Esophagus squamous epithelium (tissue), 5 donors: ENCODE data around the gene RIPK1. TPM values are rescaled to one million over a fixed set of nuclear protein-coding genes. Genes with fewer than 3 reads are reported as not detected.

Experiments
- DNase-seq: peaks from one replicate; lab custom pipeline; 2025; lab: John Stamatoyannopoulos, UW
- H3K27ac ChIP-seq, 4 donors: fragments of 200-600 bp; sonication (generic); one replicate each; pipeline ENCODE4 v1.5.1; 2016 to 2019; ENCODE audit warnings: mild to moderate bottlenecking in 1 of 4
- H3K27me3 ChIP-seq, 4 donors: fragments of 200-600 bp; sonication (generic); 1 replicate in 3 of 4; 2 replicates in 1 of 4; pipeline versions ENCODE4 v1.5.1 to v1.6.0; 2017 to 2021; ENCODE audit warnings: antibody characterized with exemption in 1 of 4
- H3K36me3 ChIP-seq, 3 donors: fragments of 200-600 bp; sonication (generic); one replicate each; pipeline ENCODE4 v1.5.1; 2016 to 2019
- H3K4me1 ChIP-seq, 3 donors: fragments of 200-600 bp; sonication (generic); one replicate each; pipeline ENCODE4 v1.5.1; 2017 to 2019
- H3K4me3 ChIP-seq, 4 donors: fragments of 200-600 bp; sonication (generic); 1 replicate in 3 of 4; 2 replicates in 1 of 4; pipeline ENCODE4 v1.5.1; 2016 to 2019; ENCODE audit warnings: mild to moderate bottlenecking in 2 of 4, moderate library complexity in 1 of 4
- H3K9me3 ChIP-seq, 3 donors: fragments of 200-600 bp; sonication (generic); one replicate each; pipeline ENCODE4 v1.5.1; 2016 to 2019
- POLR2A ChIP-seq, 4 donors: fragments of 450-650 bp; IDR thresholded peaks; one replicate each; pipeline ENCODE4 v1.6.1; 2017; ENCODE audit warnings: antibody characterized with exemption in 4 of 4, mild to moderate bottlenecking in 4 of 4, moderate library complexity in 3 of 4
- WGBS, 2 donors: methylation state at CpG; one replicate each; pipeline ENCODE4 v1.1.5; 2018; 5-methylcytosine and 5-hydroxymethylcytosine counted together
- intact Hi-C: fragments of 100-400 bp; cut with DNase I; formaldehyde crosslinking; loops from one replicate; pipeline ENCODE4 v1.15.0; 2022
- total RNA-seq, 4 donors: library from RNA; depleted of rRNA; stranded (reverse); fragments of >200 nt; gene quantifications; one replicate each; pipeline ENCODE4 v1.1.0, GENCODE V29; 2016
- TF ChIP-seq, protein P1 (sequence below), 6 experiments: fragments of 450-650 bp in 4 of 6; fragments of 200-600 bp in 2 of 6; sonication (generic) in 2 of 6; IDR thresholded peaks; one replicate each; pipeline ENCODE4 v1.5.1; 2016 to 2019; ENCODE audit warnings: antibody characterized with exemption in 6 of 6, mild to moderate bottlenecking in 4 of 6, moderate library complexity in 4 of 6
- donor health status: DM: yes; HTN: yes; CAD: no.

RIPK1 gene
- total RNA-seq, 4 donors from 2014 or later, result 17.7 to 25.7 (median 20.9) TPM

DNA sequence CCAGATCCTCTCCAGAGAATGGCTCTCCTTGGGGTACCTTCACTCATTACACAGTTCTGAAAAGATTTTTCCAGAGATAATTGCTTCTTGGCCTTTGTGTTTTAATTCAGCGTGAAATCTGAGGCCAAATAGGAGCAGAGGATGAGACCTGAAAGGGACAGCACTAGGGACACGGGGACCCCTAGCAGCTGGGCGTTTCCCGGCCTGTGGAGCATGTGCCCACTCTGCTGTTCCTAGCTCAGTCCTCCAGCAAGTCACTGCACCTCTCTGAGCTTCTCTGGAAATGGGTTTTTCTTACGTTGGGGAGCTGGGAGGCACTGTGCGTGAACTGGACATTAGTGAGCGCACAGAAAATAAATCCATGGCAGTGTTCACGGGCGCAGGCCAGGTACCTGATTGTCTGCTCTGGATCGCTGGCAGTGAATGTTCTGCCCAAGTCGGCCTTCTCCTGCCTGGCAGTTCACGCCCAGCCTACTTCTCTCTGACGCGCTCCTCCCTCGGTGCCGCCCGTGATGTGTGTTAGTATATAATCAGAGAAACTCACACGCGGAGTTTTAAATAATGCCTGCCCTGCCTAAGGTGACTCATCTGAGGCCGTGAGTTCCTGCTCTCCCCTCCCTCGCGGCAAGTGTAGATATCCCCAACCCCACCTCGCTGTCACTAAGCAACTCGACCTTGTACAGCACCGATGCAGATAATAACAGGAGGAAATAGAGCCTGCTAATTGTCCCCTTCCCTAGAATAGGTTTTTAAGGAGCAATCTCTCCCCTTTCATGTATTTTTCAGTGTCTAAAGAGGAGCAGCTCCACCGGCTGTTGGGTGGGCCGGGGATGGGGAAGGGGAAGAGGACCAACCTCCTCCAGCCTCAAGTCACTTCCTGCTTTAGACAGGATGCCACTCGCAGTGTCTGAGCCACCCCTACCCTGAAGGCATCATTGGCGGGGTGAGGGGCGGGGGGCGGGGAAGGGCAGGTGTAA is 91.8 kb downstream of the RIPK1 start:
- H3K36me3 ChIP-seq, result peaks cover 0 to 6% (median 0%) of the 10 kb centered on the region in 3 donors
- intact Hi-C loops, result no loop called here
- H3K4me3 ChIP-seq, result peak overlapping the region in 2 of 4 donors; percentile 5 to 14
- peak; percentile 10 for DNase-seq
- peak overlapping the region; percentile 83 to 100 (median 92) for H3K27ac ChIP-seq
- WGBS, 2 donors, result 31 to 54% methylated on average over 13 to 22 of the region's 31 CpGs
- no peaks in the 10 kb centered on the region for H3K27me3 ChIP-seq
- no peaks in the 10 kb centered on the region for H3K9me3 ChIP-seq
- peaks cover 0 to 74% (median 13%) of the 10 kb centered on the region in 3 donors for H3K4me1 ChIP-seq
- TF ChIP-seq POLR2A (IDR thresholded peaks at IDR 0.05), result peak in 2 of 4 donors; percentile 34 to 54
- TF ChIP-seq, protein P1, sequence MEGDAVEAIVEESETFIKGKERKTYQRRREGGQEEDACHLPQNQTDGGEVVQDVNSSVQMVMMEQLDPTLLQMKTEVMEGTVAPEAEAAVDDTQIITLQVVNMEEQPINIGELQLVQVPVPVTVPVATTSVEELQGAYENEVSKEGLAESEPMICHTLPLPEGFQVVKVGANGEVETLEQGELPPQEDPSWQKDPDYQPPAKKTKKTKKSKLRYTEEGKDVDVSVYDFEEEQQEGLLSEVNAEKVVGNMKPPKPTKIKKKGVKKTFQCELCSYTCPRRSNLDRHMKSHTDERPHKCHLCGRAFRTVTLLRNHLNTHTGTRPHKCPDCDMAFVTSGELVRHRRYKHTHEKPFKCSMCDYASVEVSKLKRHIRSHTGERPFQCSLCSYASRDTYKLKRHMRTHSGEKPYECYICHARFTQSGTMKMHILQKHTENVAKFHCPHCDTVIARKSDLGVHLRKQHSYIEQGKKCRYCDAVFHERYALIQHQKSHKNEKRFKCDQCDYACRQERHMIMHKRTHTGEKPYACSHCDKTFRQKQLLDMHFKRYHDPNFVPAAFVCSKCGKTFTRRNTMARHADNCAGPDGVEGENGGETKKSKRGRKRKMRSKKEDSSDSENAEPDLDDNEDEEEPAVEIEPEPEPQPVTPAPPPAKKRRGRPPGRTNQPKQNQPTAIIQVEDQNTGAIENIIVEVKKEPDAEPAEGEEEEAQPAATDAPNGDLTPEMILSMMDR (IDR thresholded peaks at IDR 0.05), result no peak

DNA sequence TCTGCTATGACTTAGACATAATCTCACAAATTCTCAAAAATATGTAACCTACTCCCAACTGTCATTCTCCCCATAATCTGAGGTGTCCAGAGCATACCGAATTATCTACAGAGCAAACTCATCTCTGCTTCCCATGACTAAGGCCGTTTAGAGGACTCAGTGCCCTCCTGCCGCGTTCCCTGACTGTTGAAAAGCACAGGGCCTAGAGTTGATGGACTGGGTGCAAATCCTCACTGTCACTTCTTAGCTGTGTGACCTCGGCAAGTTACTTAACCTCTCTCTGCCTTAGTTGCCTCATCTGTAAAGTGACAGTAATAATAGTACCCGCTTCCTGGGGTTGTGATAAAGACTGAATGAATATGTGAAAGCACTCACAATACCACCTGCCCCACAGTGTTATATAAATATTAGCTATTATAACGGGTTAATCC is 93.8 kb downstream of the RIPK1 start:
- Histone ChIP-seq H3K4me1 (peaks cover 0 to 61% (median 9%) of the 10 kb centered on the region in 3 donors), H3K4me3 (peak overlapping the region; percentile 72 to 90 (median 80)), H3K9me3 (no peaks in the 10 kb centered on the region), H3K27ac (peak overlapping the region; percentile 96 to 97 (median 96)), H3K27me3 (no peaks in the 10 kb centered on the region), H3K36me3 (no peaks in the 10 kb centered on the region)
- DNase-seq, result no peak
- 51 to 66% methylated on average over 6 to 7 of the region's 7 CpGs for WGBS, 2 donors
- intact Hi-C loops, result no loop called here
- no peak for TF ChIP-seq POLR2A (IDR thresholded peaks at IDR 0.05)
- TF ChIP-seq, protein P1 (IDR thresholded peaks at IDR 0.05), result no peak

DNA sequence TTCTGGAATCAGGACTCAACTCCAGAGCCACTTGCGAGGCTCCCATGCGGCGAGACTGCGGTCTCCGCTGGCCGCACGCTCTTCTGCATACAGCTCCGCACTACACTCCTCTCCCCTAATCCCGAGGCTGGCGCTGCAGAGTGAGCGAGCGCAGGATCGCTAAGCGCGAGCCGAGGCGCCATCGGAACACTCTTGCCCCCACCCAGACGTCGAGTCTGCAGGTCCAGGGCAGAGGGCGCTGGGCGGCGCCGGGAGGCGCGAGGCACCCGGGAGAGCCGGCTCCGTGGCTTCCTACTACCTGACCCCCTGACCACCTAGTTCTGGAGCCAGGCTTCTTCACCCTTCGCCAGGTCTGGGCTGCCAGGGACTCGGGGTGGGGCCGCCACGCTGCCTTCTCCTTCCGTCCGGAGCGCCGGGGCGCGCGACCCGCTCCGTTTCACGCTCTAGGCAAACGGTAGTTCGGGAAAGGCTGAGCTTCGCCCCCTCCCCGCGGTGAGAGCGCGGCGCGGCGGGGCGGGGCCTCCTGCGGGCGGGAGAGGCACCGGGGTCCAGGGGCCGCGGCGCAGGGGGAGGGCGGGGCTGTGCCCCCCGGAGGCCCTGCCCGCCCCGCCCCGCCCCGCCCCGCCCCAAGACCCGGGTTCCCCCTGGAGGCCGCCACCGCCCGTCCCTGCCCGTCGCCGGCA is 94.4 kb downstream of the RIPK1 start:
- intact Hi-C loops, result no loop called here

DNA sequence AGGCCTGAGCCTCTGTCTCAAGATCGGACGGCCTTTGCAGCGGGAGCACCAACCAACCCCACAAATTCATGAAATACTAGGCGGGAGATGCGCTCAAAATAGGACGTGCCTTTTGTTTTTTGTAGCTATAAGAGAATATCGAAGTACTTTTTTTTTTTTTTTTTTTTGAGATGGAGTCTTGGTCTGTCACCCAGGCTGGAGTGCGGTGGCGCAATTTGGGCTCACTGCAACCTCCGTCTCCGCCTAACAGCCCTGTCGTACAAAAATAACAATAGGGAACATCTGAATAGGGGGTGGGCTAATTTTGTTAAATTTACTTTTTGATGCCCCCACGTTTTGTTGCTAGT is 94.9 kb downstream of the RIPK1 start:
- WGBS, 2 donors, result 13 to 14% methylated on average over 13 of the region's 13 CpGs
- no peak for DNase-seq
- no peaks in the 10 kb centered on the region for H3K9me3 ChIP-seq
- H3K36me3 ChIP-seq, result no peaks in the 10 kb centered on the region
- H3K4me1 ChIP-seq, result peaks cover 0 to 55% (median 9%) of the 10 kb centered on the region in 3 donors
- H3K27me3 ChIP-seq, result no peaks in the 10 kb centered on the region
- H3K4me3 ChIP-seq, result peak overlapping the region; percentile 72 to 90 (median 80)
- peak overlapping the region; percentile 96 to 97 (median 96) for H3K27ac ChIP-seq
- TF ChIP-seq POLR2A (IDR thresholded peaks at IDR 0.05), result no peak
- TF ChIP-seq, protein P1 (IDR thresholded peaks at IDR 0.05), result no peak
- intact Hi-C loops, result no loop called here

More for the DNA sequence above, 94.4 kb downstream of the RIPK1 start:
- Histone ChIP-seq H3K4me1 (peaks cover 0 to 60% (median 9%) of the 10 kb centered on the region in 3 donors), H3K27ac (peak overlapping the region; percentile 96 to 97 (median 96)), H3K27me3 (no peaks in the 10 kb centered on the region), H3K9me3 (no peaks in the 10 kb centered on the region), H3K36me3 (no peaks in the 10 kb centered on the region), H3K4me3 (peak overlapping the region; percentile 72 to 90 (median 80))
- no peak for DNase-seq
- TF ChIP-seq POLR2A (IDR thresholded peaks at IDR 0.05), result peak in 2 of 4 donors; percentile 54 to 76
- TF ChIP-seq, protein P1 (IDR thresholded peaks at IDR 0.05), result peak in 3 of 6 experiments; percentile 8 to 26 (median 17)
- 0 to 1% methylated on average over 5 to 11 of the region's 74 CpGs for WGBS, 2 donors
